Smooth muscle cell of the brain vasculature (primary cell): Measurements from ENCODE around the gene PRDM15.
"Not testable (repeated sequence)": the region's sequence is repeated elsewhere in the genome, so short reads cannot be mapped to it uniquely, and the experiment has no call there.

ENCODE experiments used
- DNase-seq: peaks from one replicate; pipeline ENCODE4 v3.0.0-alpha.2; 2012; ENCODE audit warnings: low read depth, low spot score

PRDM15 gene

DNA sequence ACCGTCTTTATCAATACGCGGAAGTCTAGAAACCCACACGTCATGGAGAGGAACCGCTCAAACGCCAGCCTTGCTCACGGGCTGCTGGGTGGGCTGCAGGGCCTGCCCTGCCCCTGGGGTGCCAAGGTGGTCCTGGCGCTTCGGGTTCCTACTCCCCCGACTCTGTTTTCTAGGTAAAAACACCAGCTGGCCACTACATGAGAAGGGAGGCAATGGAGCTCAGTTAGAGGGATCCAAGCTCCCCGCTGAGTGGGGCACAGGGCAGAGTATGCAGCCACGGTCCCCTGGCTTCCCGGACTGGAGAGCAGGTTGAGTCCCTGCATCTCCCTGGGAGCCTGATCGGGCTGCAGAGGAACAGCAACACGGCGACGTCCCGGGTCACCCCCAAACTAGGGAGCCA lies 71.0 kb downstream of the PRDM15 start:
- DNase-seq = no peak

DNA sequence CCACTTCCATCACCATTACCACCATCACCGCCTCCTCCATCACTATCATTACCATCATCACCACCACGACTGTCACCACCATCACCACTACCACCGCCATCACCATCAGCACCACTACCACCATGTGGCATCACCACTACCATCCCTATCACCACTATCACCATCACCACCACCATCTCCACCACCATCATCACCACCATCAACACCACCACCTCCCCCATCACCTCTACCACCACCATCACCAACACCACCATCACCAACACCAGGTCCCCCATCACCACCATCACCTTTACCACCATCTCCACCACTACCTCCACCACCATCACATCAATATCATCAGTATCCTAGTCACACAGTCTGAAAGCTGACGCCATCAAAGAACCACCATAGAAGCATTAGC lies 72.4 kb downstream of the PRDM15 start:
- DNase-seq = no peak

DNA sequence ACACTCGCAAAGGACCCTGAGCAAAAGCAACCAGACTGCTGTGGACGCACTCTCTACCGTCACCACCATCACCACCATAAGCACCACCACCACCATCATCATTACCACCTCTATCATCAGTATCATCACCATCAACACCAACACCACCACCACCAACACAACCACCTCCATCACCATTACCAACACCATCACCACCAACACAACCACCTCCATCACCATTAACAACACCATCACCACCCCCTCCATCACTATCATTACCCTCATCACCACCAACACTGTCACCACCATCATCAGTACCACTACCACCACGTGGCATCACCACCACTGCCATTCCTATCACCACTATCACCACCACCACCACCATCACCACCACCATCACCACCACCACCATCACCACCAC lies 73.5 kb downstream of the PRDM15 start:
- DNase-seq = no peak

DNA sequence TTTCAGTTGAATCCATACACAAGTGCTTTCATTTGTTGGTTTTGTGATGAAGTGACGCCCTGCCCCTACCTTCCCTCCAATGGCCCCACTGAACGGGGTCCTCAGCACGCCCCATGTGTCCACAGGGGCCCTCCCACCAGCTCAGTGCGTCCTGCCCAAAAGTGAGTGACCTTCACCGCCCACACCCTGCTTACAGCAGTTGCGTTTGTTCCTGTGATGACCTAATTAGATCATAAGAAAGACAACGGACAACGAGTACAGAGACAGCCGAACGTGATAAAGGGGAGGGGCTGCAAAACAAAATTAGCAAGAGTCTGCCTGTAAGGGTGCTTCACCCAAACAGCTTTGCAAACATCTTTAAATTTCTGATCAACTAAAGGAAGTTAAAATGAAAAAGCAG lies 74.1 kb downstream of the PRDM15 start:
- DNase-seq = no peak

DNA sequence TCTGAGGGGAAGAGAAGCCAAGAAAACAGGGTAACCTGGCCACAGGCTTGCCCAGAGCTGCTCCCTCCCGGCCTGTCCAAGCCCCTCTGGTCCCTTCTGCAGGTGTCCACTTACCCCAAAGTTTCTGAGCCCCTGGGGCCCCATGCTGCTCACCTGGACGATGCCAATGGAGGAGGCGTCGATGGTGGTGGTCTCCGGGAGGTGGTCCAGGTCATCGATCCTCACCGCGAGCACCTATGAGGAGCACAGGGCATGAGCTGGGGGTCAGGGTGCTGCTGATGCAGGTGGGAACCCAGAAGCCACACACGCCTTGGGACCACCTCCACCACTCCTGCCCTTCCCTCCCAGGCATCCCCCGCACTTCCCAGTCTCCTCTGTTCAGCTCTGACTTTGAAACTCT lies 74.8 kb downstream of the PRDM15 start:
- no peak for DNase-seq

DNA sequence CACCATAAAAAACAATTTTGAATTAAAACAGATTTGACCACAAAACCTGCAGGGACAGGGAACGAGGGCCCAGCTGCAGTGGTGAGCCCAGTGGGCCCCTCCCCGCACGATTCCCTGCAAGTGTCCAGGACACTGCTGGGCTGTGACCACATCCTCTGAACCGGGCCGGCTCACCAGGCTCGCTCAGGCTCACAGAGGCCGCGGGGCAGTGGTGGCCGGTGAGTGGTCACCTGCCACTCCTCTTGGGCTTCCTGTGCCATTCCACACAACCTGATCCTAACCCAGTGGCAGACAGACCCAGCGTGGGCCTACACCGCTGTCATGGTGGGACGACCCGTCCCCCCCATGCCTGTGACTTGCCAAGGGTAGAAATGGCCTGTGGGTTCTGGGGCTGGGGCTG lies 75.8 kb downstream of the PRDM15 start:
- DNase-seq = peak; percentile 13

DNA sequence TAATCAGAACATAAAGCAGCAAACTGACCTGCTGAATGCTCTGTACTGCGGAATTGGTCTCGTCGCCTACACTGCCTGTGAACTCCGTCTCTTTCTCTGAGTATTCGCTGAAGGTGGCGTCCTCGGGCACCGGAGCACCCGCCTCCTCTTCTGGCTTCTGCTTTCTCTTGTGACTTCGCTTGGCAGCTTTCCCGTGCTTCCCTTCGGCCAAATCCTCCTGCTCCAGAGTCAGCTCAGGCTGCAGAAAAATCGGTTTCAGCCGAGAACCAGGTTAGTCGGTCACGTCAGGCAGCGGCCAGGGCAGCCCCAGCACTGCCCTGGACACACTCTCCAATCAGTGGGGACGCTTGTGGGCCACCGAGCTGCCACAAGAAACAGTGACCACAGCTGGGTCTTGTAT lies 76.5 kb downstream of the PRDM15 start:
- no peak for DNase-seq

DNA sequence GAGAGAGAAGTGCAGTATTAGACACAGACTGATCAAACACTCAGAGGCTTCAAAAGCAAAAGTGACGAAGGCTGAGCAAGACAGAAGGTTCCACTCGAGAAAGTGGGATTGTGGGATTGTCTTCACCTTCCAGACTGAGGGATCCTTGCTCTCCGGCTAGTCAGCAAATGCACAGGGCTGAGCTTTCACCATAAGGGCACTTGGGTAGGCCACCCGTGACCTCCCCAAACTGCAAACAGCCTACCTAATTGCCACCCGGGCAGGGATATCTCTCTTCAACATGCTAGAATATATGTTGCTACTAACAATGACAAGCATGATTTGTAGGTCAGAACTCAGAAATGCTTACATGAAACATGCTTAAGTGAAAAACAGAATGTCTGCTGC lies 77.0 kb downstream of the PRDM15 start:
- no peak for DNase-seq

DNA sequence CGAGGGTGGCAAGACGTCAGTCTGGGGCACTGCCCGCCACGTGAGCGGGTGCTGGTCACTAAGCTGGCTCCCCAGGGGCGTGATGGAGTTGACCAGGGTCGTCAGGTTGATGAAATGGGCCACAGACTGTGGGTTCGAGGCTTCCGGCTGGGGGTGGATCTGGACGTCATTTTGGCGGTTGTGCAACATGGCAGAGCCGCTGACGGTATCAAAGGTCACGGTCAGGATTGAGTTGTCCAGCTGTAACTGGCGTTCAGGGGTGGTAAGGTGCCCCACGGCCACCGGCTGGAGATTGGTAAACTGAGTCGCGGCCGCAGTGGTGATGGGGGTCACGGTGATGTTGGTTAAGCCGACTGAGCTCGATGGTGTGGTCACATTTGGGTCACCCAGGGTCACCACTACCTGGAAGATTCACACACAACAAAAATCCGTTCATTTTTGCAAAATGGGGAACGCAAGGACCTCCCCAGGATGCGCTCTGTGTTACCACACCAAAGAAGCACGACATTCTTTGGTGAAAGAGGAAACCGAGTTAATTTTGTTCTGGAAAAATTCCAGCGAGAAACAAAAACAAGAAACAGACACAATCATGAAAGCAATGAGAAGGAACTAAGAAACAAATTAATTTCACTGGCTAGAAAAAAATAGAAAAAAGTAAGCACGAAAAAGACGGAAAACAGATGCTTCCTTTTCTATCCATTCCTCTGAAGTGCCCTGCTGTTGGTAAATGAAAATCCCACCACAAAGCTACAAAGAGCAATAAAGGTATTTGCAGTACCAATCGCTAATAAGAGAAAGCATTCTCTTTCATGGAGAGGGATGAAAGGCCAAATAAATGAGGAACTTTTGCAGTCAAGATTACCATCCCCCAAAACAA lies 77.6 kb downstream of the PRDM15 start:
- no peak for DNase-seq

DNA sequence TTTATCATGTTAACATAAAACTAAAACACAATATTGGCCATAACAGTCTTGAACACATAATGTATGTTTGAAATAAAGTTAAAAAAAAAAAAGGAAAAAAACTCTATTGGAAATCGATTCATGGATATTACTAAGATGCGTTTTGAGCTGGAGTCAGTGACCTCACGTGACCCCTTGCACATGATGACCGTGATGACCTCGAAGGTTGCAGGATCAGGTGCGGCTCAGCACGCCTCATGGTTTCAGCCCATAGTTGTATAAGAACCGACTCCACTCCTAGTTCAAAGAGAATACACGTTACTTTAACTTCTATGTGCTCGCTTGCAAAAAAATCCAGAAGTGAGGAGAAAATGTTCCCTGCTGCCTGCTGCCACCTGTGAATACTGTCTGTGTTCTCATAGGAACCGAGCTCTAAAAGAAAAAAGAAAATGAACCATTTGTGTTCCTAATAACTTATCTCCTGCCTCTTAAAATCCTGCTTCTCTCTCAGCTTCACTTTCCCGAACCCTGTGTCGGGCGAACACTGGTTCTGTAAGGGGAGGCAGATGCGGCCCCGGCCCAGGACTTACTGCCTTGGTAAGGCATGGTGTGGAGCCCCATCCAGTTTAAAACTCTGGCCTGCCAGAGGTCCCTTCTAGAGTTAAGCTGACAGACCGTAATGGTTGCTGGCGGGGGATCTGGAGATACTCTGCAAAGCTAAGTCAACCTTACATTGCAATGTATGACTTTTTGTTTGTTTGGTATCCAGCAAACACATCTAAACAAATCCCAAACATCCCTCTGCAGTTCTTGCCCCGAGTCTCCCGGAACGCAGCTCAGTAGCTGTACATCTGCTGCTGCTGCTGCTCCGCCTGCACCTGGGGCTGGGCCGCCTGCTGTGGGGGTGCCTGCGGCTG lies 78.5 kb downstream of the PRDM15 start:
- DNase-seq = no peak

DNA sequence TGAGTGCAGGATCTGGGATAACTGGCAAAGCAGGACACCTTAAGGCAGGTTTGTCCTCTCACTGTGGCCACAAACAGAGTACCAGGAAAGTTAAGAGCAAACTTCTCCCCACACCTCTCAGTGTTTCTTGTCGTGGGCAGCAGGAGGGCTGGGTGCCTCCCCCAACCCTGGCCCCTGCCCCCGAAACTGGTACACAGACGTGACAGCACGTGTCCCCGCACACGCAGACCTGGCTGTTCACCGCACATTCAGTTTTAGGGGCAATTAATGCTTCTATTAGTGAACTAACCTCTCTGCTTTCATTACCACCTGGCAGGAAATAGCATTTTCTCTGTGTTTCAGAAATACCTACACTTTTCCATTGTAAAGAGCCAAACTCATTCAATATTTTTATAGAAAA lies 79.4 kb downstream of the PRDM15 start:
- no peak for DNase-seq

DNA sequence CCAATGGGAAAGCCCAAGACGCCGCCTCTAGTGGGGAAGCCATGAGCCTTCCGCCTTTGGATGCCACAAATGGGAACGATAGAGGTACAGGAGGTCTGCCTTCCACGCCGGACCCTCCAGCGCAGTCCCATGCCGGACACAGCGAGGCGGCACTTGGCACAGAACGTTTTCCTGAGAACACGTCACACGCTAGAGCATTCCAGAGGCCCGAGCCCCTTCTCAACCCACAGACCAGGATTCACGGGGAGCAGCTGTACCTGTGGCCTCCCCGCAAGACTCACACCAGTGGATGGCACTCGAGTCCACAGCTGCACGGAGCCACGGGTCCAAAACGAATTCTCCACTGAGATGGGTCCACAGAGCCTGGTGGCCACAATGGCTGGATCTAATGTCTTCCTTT lies 80.8 kb downstream of the PRDM15 start:
- DNase-seq = no peak

DNA sequence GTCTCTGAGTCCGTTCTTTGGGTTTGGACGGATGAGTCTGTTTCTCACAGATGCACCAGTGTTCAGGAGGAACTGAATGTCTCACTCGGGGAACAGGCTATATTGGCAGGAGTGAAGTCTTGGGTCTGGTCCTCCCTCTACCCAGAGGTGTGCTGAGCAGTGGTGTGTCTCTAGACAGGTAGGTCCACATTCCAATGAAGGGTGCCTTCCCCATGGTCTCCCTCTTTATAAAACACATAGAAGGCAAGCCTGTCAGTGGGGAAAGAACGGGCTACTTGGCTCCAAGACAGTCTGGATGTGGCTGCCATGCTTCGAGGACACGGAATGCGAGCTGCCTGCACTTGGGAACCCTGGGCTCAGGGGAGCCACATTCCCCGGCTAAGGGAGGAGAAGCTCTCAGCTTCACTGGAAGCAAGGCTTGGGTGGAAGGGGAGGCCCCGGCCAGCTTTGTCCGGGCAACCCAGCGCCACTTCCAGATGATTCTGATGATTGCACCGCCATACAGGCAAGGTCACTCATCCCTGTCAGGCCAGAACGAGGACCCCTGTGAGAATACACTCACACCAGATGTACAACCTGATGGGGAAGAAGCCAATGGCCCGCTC lies 82.6 kb downstream of the PRDM15 start:
- DNase-seq = no peak

DNA sequence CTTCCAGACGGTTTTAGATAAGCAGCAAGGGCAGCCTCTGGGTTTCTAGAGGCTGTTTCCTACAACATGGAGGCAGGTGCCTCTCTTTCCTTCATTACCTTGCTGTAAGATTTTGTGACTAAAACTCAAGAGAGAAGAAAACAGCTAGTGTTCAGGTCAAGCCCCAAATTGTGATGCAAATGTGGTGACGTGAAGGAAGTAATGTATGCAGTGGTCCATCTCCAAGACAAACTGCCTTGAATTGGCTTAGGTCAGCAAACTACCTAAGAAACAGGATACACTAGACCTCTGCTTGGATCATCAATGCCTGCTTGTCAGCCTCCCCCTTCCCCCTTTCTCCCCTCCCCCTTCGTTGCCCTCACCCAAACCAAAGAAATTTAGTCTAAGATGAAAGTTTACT lies 83.4 kb downstream of the PRDM15 start:
- DNase-seq = no peak

DNA sequence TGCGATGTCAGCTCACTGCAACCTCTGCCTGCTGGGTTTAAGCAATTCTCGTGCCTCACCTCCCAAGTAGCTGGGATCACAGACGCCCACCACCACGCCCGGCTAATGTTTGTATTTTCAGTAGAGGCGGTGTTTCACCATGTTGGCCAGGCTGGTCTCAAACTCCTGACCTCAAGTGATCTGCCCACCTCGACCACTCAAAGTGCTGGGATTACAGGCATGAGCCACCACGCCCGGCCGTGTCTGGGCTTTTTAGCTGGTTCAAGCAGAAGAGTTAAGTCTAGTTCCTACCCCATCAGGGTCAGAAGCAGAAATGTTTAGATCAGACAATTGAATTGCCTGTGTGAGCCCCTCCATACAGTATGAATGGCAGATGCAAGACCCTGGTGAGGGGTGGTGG lies 84.5 kb downstream of the PRDM15 start:
- DNase-seq = no peak

DNA sequence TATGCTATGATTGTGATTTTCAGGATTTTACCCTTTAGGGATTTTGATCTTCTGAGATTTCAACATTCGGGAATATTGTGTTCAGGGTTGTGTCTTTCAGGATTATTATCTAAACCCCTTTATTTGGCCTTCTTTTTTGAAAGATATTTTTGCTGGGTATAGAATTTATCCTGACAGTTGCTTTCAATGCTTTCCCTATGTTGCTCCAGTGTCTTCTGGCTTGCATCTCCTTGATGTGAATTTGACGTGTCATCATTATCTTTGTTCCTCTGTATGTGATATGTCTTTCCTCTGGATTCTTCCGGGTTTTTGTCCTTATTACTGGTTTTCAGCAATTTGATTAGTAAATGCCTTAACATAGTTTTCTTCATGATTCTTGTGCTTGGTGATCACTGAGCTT lies 86.4 kb downstream of the PRDM15 start:
- DNase-seq = no peak

DNA sequence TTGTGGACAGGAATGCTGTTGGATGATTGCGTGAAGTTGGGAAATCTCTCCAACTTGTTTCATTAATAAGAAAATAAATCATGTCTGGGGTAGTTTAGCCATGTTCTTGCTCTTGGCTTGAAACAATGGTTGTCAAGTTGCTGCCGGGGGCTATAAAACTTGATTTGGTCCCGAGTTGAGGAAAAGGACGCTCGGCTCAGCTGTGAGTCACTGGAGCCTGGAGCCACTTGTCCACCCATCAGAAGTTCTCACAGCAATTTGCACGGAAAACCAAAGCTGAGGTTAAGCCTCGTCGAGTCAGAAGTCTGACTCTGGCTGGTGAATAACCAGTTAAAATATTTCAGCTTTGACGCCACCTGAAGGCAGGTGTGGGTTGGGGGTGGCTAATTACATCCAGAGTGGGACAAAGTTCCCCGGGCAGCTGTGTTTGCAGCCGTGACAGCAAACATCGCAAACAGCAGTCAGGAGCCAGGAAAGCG lies 92.6 kb downstream of the PRDM15 start:
- DNase-seq = no peak

DNA sequence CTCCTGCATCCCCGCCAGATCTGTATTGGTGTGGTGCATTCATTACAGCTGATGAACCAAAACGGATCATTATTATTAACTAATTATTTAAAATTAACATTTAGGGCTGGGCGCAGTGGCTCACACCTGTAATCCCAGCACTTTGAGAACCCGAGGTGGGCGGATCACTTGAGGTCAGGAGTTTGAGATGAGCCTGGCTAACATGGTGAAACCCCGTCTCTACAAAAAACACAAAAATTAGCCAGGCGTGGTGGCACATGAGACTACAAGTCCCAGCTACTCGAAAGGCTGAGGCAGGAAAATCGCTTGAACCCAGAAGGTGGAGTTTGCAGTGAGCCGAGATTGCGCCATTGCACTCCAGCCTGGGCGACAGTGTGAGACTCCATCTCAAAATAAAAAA lies 93.9 kb downstream of the PRDM15 start:
- not testable (repeated sequence) for DNase-seq

DNA sequence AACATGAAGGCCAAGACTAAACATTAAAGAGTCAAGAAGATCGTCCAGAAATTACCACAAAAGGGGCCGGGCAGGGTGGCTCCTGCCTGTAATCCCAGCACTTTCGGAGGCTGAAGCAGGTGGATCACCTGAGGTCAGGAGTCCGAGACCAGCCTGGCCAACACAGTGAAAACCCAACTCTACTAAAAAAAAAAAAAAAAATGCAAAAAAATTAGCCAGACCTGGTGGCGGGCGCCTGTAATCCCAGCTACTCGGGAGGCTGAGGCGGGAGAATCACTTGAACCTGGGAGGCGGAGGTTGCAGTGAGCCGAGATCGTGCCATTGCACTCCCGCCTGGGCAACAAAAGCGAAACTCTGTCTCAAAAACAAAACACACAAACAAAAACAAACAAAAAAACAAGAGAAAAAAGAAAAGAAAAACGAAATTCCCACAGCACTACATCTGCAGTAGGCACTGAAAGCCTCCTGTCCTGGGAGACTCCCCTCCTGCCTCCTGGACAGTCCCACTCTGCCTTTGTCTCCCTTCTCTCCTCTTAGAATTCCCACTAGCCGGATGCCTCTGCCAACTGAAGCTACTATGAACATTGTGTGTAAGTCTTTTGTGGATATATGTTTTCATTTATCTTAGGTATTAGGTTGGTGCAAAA lies 94.6 kb downstream of the PRDM15 start:
- no peak for DNase-seq

DNA sequence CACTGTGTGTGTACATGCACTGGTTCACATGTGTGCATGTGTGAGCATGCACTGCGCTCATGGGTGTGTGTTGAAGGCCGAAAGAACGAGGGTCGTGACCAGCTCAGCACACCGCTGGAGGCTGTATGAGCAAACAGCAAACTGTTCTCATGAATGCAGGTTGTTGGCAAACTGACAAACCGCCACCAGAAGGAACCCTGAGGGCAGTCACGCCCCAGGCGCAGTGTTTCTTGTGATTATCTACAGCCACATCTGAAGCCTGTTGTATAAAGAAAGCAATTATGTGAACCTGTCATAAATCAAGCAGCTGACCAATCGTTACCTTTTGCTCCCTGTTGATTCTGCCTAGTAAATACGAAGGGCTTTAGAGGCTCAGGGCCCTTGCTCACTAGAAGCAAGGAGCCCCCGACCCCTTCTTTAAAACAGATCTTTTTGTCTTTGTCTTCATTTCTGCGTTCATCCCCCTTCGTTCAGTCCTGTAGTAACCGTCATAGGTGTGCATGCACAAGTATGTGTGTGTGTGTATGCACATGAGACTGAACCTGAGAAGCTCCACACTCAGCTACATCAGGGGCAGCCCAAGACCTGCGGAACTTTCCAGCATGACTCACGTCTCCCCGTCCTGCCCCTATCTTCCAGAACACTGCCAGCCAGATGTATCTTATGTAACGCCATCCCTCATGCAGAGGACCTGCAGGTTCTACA lies 95.5 kb downstream of the PRDM15 start:
- no peak for DNase-seq

DNA sequence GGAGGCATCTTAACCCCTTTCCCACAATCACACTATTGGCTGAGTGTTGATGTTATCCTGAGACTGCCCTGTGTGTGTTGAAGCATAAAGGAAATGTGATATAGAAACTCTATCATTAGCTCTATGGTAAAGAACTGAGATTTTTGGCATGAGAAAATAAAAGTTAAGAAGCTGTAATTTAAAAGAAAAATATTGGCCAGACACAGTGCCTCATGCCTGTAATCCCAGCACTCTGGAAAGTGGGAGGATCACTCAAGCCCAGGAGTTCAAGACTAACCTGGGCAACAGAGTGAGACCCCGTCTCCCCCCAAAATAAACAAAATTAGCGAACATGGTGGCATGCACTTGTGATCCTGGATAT lies 98.1 kb downstream of the PRDM15 start:
- no peak for DNase-seq
